Mesenchymal stem cell (in vitro differentiated cells and primary cell): ENCODE measurements around the gene CAPG.
A peak's percentile ranks its signal among the peaks of the same experiment; 100 is the strongest.
"Not testable (repeated sequence)": the region's sequence is repeated elsewhere in the genome, so short reads cannot be mapped to it uniquely, and the experiment has no call there.

Experiments
- DNase-seq: peaks from one replicate; pipeline ENCODE4 v3.0.0-alpha.2; 2013
- H2AFZ ChIP-seq: one replicate; pipeline ENCODE4 v1.6.1; 2013; ENCODE audit warnings: low read depth, mild to moderate bottlenecking, control low read depth, inconsistent platforms, low read length, moderate library complexity
- H2AK5ac ChIP-seq: 2 replicates; pipeline ENCODE4 v1.6.1; 2013; ENCODE audit warnings: low read length, moderate library complexity, mild to moderate bottlenecking, inconsistent platforms; ENCODE audit not compliant: severe bottlenecking
- H2BK120ac ChIP-seq: one replicate; pipeline ENCODE4 v1.6.1; 2013; ENCODE audit warnings: low read depth, mild to moderate bottlenecking, inconsistent platforms, low read length, moderate library complexity
- H2BK12ac ChIP-seq, 2 experiments: one replicate each; pipeline ENCODE4 v1.6.1; 2013; ENCODE audit warnings: inconsistent platforms in 2 of 2, low read length in 2 of 2, mild to moderate bottlenecking in 2 of 2, moderate library complexity in 2 of 2, control low read depth in 1 of 2
- H2BK15ac ChIP-seq: one replicate; pipeline ENCODE4 v1.6.1; 2013; ENCODE audit warnings: mild to moderate bottlenecking, low read depth, inconsistent platforms; ENCODE audit not compliant: poor library complexity, severe bottlenecking
- H2BK5ac ChIP-seq: 2 replicates; pipeline ENCODE4 v1.6.1; 2013; ENCODE audit warnings: low read depth, mild to moderate bottlenecking, low read length, control low read depth, inconsistent platforms; ENCODE audit not compliant: poor library complexity, severe bottlenecking
- H3K14ac ChIP-seq, 2 experiments: one replicate each; pipeline ENCODE4 v1.6.1; 2013; ENCODE audit warnings: inconsistent platforms in 2 of 2, low read length in 2 of 2, control low read depth in 1 of 2, mild to moderate bottlenecking in 1 of 2, moderate library complexity in 1 of 2
- H3K18ac ChIP-seq, 2 experiments: one replicate each; pipeline ENCODE4 v1.6.1; 2013; ENCODE audit warnings: inconsistent platforms in 2 of 2, low read length in 2 of 2, control low read depth in 1 of 2, low read depth in 1 of 2, mild to moderate bottlenecking in 1 of 2
- H3K23ac ChIP-seq, 2 experiments: one replicate each; pipeline ENCODE4 v1.6.1; 2013; ENCODE audit warnings: inconsistent platforms in 2 of 2, low read length in 2 of 2, mild to moderate bottlenecking in 2 of 2, moderate library complexity in 2 of 2, control low read depth in 1 of 2
- H3K27ac ChIP-seq: 2 replicates; pipeline ENCODE4 v1.5.1; 2013; ENCODE audit warnings: mild to moderate bottlenecking, moderate library complexity, low read length, control low read depth, inconsistent platforms; ENCODE audit not compliant: poor library complexity, severe bottlenecking
- H3K27me3 ChIP-seq, 2 experiments: 2 replicates each; pipeline versions ENCODE4 v1.6.1 to v1.7.0; 2013; ENCODE audit warnings: low read length in 2 of 2, mild to moderate bottlenecking in 2 of 2, moderate library complexity in 2 of 2, control low read depth in 1 of 2, inconsistent platforms in 1 of 2; ENCODE audit not compliant: control insufficient read depth in 1 of 2, insufficient read depth in 1 of 2
- H3K36me3 ChIP-seq, 2 experiments: 2 replicates each; pipeline versions ENCODE4 v1.6.1 to v1.7.0; 2013; ENCODE audit warnings: low read length in 2 of 2, control low read depth in 1 of 2, inconsistent platforms in 1 of 2, low read depth in 1 of 2, mild to moderate bottlenecking in 1 of 2; ENCODE audit not compliant: insufficient read depth in 2 of 2, control insufficient read depth in 1 of 2
- H3K4ac ChIP-seq, 2 experiments: one replicate each; pipeline ENCODE4 v1.6.1; 2013; ENCODE audit warnings: inconsistent platforms in 2 of 2, low read length in 2 of 2, mild to moderate bottlenecking in 2 of 2, moderate library complexity in 2 of 2, control low read depth in 1 of 2, low read depth in 1 of 2
- H3K4me1 ChIP-seq: 2 replicates; pipeline ENCODE4 v1.6.1; 2013; ENCODE audit warnings: low read depth, low read length, control low read depth; ENCODE audit not compliant: control insufficient read depth, insufficient read depth
- H3K4me2 ChIP-seq: 2 replicates; pipeline ENCODE4 v1.6.1; 2013; ENCODE audit warnings: low read length, mild to moderate bottlenecking, inconsistent platforms; ENCODE audit not compliant: poor library complexity, severe bottlenecking
- H3K4me3 ChIP-seq, 2 experiments: 2 replicates each; pipeline versions ENCODE4 v1.5.1 to v1.7.0; 2013; ENCODE audit warnings: low read length in 2 of 2, mild to moderate bottlenecking in 2 of 2, control low read depth in 1 of 2, low read depth in 1 of 2; ENCODE audit not compliant: insufficient read depth in 1 of 2
- H3K79me1 ChIP-seq: replicated peaks from 2 replicates; pipeline ENCODE4 v1.6.1; 2013; ENCODE audit warnings: mild to moderate bottlenecking, control low read depth, low read length, inconsistent platforms; ENCODE audit not compliant: poor library complexity, severe bottlenecking
- H3K9ac ChIP-seq: 2 replicates; pipeline ENCODE4 v1.7.0; 2013; ENCODE audit warnings: mild to moderate bottlenecking, low read length, moderate library complexity
- H3K9me3 ChIP-seq: 2 replicates; pipeline ENCODE4 v1.7.0; 2013; ENCODE audit warnings: mild to moderate bottlenecking, low read length; ENCODE audit not compliant: control insufficient read depth
- H4K8ac ChIP-seq: one replicate; pipeline ENCODE4 v1.6.1; 2013; ENCODE audit warnings: inconsistent platforms, mild to moderate bottlenecking, low read length, moderate library complexity
- H4K91ac ChIP-seq: one replicate; pipeline ENCODE4 v1.6.1; 2013; ENCODE audit warnings: mild to moderate bottlenecking, low read length, inconsistent platforms
- WGBS: methylation state at CpG from one replicate; pipeline ENCODE4 v1.1.7; 2013; ENCODE audit warnings: mixed read lengths; 5-methylcytosine and 5-hydroxymethylcytosine counted together

CAPG gene

GRCh38 chr2:85415980-85416650 lies 5.9 kb upstream of the CAPG start:
- H2BK12ac ChIP-seq, result no peak overlapping the region
- peaks cover 34% of the 10 kb centered on the region for H3K4me1 ChIP-seq
- no peak overlapping the region for H4K91ac ChIP-seq
- no peaks in the 10 kb centered on the region for H3K9me3 ChIP-seq
- H3K18ac ChIP-seq, result no peak overlapping the region
- H2BK120ac ChIP-seq, result no peak overlapping the region
- H3K79me1 ChIP-seq, result peaks cover 4% of the 10 kb centered on the region
- no peak overlapping the region for H2AFZ ChIP-seq
- no peak overlapping the region for H3K23ac ChIP-seq
- H3K14ac ChIP-seq, result no peak overlapping the region
- H2BK5ac ChIP-seq, result no peak overlapping the region
- no peaks in the 10 kb centered on the region for H3K27me3 ChIP-seq
- H3K4me3 ChIP-seq, result no peak overlapping the region
- no peak overlapping the region for H2AK5ac ChIP-seq
- no peak overlapping the region for H2BK15ac ChIP-seq
- no peak for DNase-seq
- no peak overlapping the region for H3K9ac ChIP-seq
- WGBS, result 87% methylated on average over 12 of the region's 12 CpGs
- no peak overlapping the region for H3K4me2 ChIP-seq
- no peak overlapping the region for H3K4ac ChIP-seq
- H3K27ac ChIP-seq, result no peak overlapping the region
- H4K8ac ChIP-seq, result no peak overlapping the region
- no peaks in the 10 kb centered on the region for H3K36me3 ChIP-seq

- H3K18ac ChIP-seq, result peak overlapping the region in 1 of 2 experiments; percentile 26
- H4K91ac ChIP-seq, result no peak overlapping the region
- H3K14ac ChIP-seq, result no peak overlapping the region
- H2BK5ac ChIP-seq, result no peak overlapping the region
- no peak overlapping the region for H3K9ac ChIP-seq
- no peak overlapping the region for H2BK15ac ChIP-seq
- H3K4me3 ChIP-seq, result no peak overlapping the region
- no peak for DNase-seq
- no peaks in the 10 kb centered on the region for H3K9me3 ChIP-seq
- H2AFZ ChIP-seq, result no peak overlapping the region
- H3K79me1 ChIP-seq, result peaks cover 7% of the 10 kb centered on the region
- H2BK12ac ChIP-seq, result no peak overlapping the region
- H3K27ac ChIP-seq, result no peak overlapping the region
- H3K4me1 ChIP-seq, result peaks cover 33% of the 10 kb centered on the region
- peak overlapping the region; percentile 27 for H2AK5ac ChIP-seq
- peaks cover 0 to 1% of the 10 kb centered on the region in 2 experiments for H3K36me3 ChIP-seq
- H3K4me2 ChIP-seq, result no peak overlapping the region
- no peak overlapping the region for H2BK120ac ChIP-seq
- H3K4ac ChIP-seq, result peak overlapping the region in 1 of 2 experiments; percentile 26
- H4K8ac ChIP-seq, result no peak overlapping the region
- 91% methylated on average over 7 of the region's 7 CpGs for WGBS
- peak overlapping the region in 1 of 2 experiments; percentile 43 for H3K23ac ChIP-seq
- H3K27me3 ChIP-seq, result no peaks in the 10 kb centered on the region
Observed at GRCh38 chr2:85414761-85415553, 4.8 kb upstream of the CAPG start.

- H3K4me2 ChIP-seq, H3K4ac ChIP-seq, H3K36me3 ChIP-seq, H2BK120ac ChIP-seq, H2AFZ ChIP-seq, H2BK12ac ChIP-seq, H3K9me3 ChIP-seq, DNase-seq, H3K27me3 ChIP-seq, H2AK5ac ChIP-seq, H4K8ac ChIP-seq, H3K14ac ChIP-seq, H2BK5ac ChIP-seq, H4K91ac ChIP-seq, H3K27ac ChIP-seq, H3K18ac ChIP-seq: not testable (repeated sequence)
- Histone ChIP-seq H3K4me3 (peak overlapping the region in 1 of 2 experiments; percentile 88), H3K4me1 (peaks cover 36% of the 10 kb centered on the region), H2BK15ac (peak overlapping the region; percentile 9), H3K9ac (peak overlapping the region; percentile 91), H3K23ac (peak overlapping the region in 1 of 2 experiments; percentile 43), H3K79me1 (peaks cover 12% of the 10 kb centered on the region)
- WGBS, result 95% methylated on average over 5 of the region's 5 CpGs
Observed at GRCh38 chr2:85414421-85414759, 4.2 kb upstream of the CAPG start.
